22Rv1 (cell line): ENCODE data around the gene CSRP1.

ENCODE experiments used
- CTCF ChIP-seq: fragments of 450-650 bp; IDR thresholded peaks from 2 replicates; pipeline ENCODE4 v1.5.1; 2017; ENCODE audit warnings: mild to moderate bottlenecking
- ZFX ChIP-seq: fragments of 450-650 bp; IDR thresholded peaks from 2 replicates; pipeline ENCODE4 v1.6.1; 2017; ENCODE audit warnings: antibody characterized with exemption, borderline replicate concordance

GRCh38 chr1:201497935-201498509, 8.9 kb downstream of the CSRP1 start:
- TF ChIP-seq CTCF = no peak
- TF ChIP-seq ZFX = no peak
